GM19240 (cell line): ENCODE measurements around the gene GAPVD1.
"Not testable (repeated sequence)": the region's sequence is repeated elsewhere in the genome, so short reads cannot be mapped to it uniquely, and the experiment has no call there.

Experiments used
- DNase-seq: peaks from one replicate; pipeline ENCODE4 v3.0.0; 2011; ENCODE audit warnings: low spot score; ENCODE audit not compliant: insufficient read length

The GAPVD1 gene

DNA sequence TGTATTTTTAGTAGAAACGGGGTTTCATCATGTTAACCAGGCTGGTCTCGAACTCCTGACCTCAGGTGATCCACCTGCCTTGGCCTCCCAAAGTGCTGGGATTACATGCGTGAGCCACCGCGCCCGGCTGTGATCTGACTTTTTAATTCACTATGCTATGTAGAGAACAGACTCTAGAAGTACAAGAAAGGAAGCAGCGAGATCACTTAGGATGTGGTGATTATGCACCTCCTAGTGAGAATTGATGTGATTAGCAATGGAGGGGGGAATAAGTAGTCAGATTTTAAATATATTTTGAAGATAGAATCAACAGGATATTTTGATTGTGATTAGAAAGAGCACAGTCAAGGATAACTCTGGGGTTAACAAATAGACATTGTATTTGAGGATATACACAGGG is 36.3 kb downstream of the GAPVD1 start:
- no peak for DNase-seq

DNA sequence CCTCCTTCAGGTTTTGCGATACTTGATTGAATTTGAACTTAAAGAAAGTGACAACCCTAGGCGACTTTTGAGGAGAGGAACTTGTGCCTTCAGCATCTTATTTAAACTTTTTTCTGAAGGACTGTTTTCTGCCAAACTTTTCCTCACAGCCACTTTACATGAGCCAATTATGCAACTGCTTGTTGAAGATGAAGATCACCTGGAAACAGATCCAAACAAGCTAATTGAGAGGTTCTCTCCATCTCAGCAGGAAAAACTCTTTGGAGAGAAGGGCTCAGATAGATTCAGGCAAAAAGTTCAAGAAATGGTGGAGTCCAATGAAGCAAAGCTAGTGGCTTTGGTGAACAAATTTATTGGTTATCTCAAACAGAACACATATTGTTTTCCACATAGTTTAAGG is 40.6 kb downstream of the GAPVD1 start:
- no peak for DNase-seq

DNA sequence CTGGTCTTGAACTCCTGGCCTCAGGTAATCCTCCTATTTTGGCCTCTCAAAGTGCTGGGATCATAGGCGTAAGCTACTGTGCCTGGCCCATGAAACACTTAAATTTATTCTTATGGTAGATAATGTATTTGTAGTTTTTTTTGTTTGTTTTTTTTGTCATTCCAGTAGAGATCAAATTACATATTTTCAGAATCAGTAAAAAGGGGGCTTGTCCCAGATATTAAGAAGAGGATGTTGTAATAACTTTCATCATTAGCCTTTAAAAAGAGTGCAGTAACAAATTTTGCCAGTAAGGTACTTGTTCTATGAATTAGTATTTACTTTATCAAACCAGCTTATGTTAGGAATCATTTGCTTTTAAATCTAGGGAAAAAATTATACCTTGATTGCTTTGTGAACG is 42.6 kb downstream of the GAPVD1 start:
- no peak for DNase-seq

DNA sequence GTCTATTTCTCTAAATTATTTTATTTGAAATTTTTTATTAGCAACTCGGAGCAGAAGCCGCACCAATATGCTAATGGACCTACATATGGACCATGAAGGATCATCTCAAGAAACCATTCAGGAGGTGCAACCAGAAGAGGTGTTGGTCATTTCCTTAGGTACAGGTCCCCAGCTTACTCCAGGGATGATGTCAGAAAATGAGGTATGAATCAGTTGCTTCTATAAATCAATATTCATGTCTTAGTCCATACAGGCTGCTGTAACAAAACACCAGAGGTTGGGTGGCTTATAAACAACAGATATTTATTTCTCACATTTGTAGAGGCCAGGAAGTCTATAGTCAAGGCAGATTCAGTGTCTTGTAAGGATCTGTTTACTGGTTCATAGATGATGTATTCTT is 50.8 kb downstream of the GAPVD1 start:
- no peak for DNase-seq

DNA sequence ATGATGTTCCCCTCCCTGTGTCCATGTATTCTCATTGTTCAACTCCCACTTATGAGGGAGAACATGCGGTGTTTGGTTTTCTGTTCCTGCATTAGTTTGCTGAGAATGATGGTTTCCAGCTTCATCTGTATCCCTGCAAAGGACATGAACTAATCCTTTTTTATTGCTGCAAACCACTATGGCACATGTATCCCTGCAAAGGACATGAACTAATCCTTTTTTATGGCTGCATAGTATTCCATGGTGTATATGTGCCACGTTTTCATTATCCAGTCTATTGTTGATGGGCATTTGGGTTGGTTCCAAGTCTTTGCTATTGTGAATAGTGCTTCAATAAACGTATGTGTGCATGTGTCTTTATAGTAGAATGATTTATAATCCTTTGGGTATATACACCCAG is 54.7 kb downstream of the GAPVD1 start:
- not testable (repeated sequence) for DNase-seq

DNA sequence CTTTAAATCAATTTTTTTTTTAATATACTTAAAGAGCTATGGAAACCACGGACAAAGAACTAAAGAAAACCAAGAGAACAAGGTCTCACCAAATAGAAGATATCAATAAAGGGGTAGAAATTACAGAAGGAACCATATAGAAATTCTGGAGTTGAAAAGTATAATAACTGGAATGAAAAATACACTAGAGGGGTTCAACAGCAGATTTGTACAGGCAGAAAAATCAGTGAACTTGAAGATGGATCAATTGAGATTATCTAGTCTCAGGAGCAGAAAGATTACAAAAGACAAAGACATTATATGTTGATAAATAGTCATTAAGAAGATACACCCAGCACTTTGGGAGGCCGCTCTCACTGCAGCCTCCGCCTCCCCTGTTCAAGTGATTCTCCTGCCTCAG is 56.1 kb downstream of the GAPVD1 start:
- no peak for DNase-seq

DNA sequence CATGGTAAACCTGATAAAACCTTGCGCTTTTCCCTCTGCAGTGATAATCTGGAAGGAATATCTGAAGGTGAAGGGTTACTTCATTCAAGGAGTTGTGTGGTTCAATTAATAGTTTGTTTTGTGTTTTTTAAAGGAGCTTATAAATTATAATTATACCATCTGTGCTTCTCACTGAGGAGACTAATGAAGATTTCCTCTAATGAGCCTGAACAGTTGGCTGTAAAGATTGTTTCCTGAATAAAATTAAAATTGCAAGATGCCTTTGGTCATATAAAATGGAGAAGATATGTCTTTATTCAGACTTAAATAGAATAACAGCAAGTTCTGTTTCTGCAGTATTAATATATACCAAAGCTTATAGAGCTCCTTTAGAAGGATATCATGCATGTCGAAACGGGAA is 59.9 kb downstream of the GAPVD1 start:
- DNase-seq, result no peak

DNA sequence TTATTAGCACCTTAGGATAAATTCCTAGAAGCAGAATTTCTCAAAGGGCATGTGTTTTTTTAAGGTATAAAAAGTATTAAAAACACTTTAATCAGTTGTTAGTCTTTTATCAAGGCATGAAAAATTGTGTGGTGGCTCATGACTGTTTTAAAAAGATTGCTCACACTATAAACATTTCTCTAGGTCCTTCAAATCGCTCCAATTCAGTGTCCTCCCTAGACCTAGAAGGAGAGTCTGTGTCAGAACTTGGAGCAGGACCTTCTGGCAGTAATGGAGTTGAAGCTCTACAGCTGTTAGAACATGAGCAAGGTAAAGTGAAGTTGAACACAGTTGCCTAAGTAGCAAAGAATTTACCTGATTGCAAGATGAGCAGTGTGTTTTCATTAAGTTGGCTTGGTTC is 62.0 kb downstream of the GAPVD1 start:
- DNase-seq, result no peak

DNA sequence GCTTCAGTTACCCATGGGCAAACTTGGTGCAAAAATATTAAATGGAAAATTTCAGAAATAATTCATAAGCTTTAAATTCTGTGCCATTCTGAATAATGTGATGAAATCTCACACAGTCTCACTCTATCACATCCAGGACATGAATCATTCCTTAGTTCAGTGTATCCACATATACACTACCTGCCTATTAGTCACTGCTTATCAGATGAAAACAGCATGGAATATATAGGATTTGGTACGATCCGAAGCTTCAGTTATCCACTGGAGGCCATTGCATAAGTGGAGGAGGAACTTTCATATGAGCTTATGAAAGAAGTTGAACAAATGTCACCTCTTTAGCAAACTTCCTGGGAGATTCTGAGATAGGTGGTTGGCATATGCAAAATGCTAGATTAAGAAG is 64.2 kb downstream of the GAPVD1 start:
- DNase-seq, result no peak

DNA sequence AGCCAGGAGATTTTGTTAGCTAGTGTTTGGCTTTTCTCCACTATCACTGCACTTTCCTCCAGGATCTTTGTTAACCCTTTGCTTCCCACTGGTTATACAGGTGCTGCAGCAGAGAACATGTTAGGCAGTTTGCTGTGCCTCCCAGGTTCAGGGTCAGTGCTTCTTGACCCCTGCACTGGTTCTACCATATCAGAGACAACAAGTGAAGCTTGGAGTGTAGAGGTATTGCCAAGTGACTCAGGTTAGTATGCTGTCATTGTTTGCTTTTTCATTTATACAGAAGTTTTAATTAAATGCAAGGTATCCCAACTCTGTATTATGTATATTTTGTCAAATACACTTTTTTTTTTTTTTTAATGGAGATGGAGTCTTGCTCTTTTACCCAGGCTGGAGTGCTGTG is 68.4 kb downstream of the GAPVD1 start:
- DNase-seq, result no peak

DNA sequence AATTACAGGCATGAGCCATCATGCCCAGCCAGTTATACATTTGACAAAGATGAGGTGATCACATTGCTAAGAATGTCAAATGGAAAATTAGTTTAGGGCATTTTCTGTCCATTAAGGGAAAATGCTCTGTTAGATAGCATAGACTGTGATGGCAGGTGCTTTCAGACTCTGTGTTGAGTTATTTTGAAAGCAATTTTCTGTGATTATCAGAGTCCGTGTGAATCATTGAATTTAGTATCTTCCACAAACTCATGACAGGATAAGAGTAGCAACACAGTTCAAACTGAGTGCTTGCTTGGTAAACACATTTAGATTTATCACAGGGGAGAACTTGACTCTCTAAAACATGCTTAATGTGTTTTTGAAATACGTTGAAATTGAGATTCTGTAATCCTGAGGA is 69.0 kb downstream of the GAPVD1 start:
- no peak for DNase-seq

DNA sequence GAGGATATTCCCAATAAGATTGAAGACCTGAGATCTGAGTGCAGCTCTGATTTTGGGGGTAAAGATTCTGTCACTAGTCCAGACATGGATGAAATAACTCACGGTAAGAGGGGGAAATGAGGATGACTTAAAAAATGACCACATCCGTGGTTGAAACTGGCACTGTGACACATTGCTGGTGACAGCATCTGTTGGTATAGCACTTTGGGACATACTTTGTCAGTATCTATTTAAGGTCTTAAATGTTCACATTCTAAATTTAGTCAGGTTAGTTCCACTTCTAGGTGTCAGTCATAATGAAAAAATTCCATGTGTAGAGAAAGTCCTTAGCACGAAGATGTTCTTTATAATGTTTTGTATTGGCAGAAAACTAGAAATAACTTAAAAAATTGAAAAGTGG is 70.9 kb downstream of the GAPVD1 start:
- DNase-seq, result peak; percentile 32

DNA sequence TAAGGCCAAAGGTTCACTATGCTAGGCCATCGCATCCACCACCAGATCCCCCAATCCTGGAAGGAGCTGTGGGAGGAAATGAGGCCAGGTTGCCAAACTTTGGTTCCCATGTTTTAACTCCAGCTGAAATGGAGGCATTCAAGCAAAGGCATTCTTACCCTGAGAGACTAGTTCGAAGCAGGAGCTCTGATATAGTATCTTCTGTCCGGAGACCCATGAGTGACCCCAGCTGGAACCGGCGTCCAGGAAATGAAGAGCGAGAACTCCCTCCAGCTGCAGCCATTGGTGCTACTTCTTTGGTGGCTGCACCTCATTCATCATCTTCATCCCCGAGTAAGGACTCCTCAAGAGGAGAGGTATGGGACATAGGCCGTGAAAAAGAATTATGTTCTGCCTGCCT is 75.6 kb downstream of the GAPVD1 start:
- DNase-seq, result no peak

DNA sequence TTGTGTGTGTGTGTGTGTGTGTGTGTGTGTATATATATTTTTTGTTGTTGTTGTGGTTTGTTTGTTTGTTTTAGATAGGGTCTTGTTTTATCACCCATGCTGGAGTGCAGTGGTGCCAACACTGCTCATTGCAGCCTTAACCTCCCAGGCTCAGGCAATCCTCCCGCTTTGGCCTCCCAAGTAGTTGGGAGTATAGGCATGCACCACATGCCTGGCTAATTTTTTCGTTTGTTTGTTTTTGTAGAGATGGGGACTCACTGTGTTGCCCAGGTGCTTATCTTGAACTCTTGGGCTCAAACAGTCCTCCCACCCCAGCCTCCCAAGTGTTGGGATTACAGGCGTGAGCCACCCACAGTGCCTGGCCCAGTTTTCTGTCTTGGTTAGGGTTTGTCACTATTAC is 77.3 kb downstream of the GAPVD1 start:
- DNase-seq, result no peak

DNA sequence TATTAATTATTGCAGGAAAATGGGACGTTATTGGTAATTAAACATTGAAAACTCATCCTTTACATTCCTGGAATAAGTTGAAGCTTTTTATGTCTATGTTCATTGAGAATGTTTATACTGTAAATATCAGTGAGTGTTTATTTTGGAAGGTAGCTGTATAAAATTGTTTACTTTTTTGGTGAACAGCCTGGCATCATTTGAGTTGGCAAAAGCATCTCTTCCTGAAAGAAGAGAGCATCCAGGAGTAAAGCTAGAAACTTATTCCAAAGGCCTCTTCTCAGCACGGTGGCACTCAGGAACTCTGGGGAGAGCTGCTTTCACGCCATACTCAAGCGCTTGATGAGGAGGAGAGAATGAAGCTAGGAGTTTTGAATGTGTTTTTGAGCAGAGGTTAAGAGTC is 79.9 kb downstream of the GAPVD1 start:
- no peak for DNase-seq

DNA sequence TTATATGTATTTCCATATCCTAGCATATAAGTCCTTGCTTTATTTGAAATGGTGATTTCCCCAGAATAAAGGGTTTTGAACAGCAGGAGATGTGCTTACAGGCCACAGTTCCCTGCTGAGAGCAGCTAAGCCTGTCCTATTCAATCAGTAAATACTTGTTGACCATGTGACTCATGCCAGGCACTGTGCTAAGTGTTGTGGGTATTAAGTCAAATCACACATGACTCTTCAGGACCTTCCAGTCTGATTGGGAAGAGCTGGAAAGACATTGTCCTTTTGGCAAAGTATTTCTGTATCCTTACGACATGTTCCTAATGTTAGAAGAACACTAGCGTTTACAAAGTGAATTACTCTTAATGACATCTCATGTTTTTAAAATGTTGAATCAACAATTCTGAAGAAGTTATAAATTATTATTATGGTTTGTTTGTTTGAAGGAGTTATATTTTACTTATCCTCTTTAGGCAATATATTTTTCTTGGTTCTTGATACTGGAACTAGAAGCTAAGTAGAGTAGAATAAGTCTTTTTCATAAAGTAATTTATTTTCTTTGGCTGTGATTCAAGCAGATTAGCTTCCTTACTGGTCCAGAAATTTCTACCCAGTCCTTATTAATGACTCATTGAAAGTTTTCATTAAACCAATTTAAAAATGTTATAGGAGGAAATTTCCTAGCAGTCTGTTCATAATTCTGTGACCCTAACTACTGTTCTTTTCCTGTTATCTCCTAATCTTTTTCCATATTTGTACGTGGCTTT is 82.1 kb downstream of the GAPVD1 start:
- DNase-seq, result no peak

DNA sequence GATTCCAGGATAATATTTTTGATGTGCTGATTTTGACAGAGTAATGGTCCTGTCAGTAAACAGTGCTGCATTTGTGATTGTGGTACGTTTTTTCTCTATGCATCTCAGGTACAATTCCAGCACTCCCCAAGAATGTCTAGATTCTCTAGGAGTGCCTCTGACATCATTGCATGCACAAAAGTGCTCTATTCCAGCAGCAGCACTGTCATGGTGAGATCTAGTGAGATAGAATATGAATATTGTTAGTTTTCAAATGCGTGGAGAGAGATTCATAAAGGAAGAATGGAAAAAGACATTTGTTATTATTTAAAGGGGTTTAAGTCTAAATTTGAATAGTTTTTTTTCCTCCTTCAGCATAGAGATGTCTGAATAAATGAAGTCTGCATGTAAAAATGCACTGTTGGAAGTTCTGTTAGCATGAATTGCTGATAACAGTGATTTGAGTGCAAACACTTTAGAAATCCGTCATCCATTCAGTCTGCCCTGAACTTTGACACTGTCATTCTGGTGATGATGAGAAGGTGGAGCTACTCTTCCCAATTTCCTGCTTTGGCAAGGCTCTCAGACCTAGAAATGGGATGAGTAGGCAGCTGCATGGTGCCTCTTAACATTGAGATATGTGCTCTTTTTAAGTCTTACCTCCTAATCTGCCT is 84.6 kb downstream of the GAPVD1 start:
- DNase-seq, result no peak

DNA sequence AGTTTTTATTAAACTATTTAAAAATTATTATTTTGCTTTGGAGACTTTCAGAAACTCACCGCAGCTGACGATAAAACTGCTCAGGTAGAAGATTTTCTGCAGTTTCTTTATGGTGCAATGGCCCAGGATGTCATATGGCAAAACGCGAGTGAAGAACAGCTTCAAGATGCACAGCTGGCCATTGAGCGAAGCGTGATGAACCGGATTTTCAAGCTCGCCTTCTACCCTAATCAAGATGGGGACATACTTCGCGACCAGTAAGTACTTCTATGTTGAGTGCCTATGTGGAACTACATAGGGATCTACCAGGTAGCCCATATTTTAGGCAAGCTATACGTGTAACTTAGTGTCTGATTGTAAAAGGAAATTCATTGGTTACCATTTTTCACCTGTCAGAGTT is 94.0 kb downstream of the GAPVD1 start:
- DNase-seq, result no peak

DNA sequence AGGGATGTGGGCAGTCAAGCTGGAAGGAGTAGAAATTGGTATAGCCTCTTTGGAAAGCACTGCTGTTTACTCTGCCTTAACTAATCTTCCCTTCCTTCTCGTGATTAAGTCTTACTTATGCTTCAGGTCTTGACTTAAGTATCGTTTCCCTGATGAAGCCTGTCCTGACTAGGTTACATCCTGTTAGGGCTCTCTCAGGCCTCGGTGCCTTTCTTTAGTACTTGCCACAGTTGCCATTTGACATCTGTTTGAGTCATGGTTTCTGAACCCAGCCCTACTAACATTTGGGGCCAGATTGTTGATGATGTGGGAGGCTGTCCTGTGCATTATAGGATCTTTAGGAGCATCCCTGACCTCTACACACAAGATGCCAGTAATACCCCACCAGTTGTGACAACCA is 94.4 kb downstream of the GAPVD1 start:
- no peak for DNase-seq

DNA sequence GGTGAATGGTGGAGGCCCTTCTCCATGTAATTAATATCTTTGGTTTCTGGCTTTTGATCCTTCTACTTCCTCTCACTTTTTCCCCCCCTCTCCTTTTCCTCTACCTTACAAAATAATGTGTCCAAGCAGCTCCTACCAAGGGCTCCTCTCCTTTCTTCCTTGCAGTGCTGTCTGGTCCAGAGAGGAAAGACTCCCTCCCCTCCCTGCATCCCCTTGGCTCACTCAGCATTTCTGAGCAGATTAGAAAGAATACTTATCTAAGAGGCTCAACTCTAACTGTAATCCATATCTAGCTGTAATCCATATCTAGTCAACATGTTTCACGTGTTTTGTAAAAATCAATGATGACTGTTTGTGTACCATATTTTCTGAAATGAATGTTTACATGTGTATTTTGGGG is 97.4 kb downstream of the GAPVD1 start:
- DNase-seq, result no peak

DNA sequence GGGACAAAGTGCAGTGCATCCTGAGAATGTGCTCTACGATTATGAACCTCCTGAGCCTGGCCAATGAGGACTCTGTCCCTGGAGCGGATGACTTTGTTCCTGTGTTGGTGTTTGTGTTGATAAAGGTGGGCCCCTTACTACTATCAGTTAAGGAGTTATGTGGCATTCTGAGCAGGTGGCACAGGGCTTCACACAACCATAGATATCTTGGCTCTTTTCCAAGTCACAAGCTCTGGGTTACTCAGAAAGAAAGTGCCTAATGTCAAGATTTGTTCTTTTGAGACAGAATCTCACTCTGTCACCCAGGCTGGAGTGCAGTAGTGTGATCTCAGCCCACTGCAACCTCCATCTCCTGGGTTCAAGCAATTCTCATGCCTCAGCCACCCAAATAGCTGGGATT is 99.0 kb downstream of the GAPVD1 start:
- no peak for DNase-seq

DNA sequence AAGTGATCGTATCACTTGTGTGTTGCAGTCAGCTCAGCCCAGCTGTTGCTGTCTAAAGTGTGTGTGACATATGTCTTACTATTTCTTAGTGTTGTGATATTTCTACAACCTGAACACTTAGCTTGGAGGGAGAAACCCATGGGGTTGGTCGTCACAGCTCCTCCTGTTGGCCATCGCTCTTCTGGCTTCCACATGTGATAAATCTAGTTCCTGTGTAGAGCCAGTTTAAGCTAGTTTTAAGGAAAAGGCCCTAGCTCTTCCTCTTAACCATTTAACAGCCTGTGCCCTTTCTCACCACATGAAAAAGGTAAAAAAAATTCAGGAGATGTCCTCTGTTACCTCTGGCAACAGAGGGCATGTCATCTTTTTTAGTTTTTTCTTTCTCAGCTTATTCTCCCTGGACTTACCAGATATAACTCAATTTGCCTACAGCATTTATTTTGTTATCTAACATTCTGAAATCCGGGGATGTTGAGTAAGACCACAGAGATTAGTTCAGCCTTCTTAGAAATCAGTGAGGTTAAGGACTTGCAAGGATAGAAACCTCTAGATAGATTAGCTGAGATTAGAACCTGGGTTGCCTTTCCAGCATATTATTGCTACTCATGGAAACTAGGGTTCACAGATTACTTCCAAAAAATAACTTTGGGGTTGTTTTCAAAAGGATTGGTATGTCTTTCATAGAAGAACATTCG is 100.4 kb downstream of the GAPVD1 start:
- DNase-seq, result no peak

DNA sequence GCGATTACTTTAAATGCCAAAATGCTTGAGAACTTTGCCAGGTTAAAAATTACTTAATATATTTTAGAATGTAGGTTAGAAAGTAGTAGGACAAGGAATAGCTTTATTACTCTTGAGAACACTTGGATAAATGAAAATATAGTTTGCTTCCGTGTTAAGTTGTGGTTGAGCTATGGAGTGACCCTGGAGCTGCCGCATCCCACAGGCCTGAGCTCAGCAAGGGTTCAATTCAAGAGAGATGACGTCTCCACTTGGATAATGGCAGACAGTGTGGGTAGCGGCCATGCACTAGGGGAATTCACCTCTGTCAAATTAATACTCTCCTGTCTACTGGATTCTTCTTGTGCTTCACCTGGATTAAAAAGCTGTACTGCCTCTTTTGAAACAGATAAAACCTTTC is 105.0 kb downstream of the GAPVD1 start:
- DNase-seq, result no peak
